HepG2 (cell line): ENCODE results near the gene TJAP1. TPM values are rescaled to one million over a fixed set of nuclear protein-coding genes. Genes with fewer than 3 reads are reported as not detected.

Source experiments
- ARNT2 ChIP-seq: sonication (generic); formaldehyde crosslinking; IDR thresholded peaks from 2 replicates; pipeline ENCODE4 v1.8.0; 2022; ENCODE audit warnings: mild to moderate bottlenecking, low read depth, missing genetic modification reagents, moderate library complexity
- ATF4 ChIP-seq, 2 experiments: fragments of 450-650 bp in 1 of 2; sonication (generic) in 1 of 2; formaldehyde crosslinking; IDR thresholded peaks; 2 replicates each; pipeline versions ENCODE4 v1.5.0 to v1.8.0; 2020 to 2022; ENCODE audit warnings: mild to moderate bottlenecking in 1 of 2, missing genetic modification reagents in 1 of 2
- CEBPB ChIP-seq: IDR thresholded peaks from 2 replicates; pipeline ENCODE4 v1.6.1; 2011; ENCODE audit warnings: low read depth, low read length, improper control_type of control experiment, borderline replicate concordance
- CEBPG ChIP-seq: IDR thresholded peaks from 2 replicates; pipeline ENCODE4 v1.6.1; 2016
- EEA1 ChIP-seq: sonication (generic); formaldehyde crosslinking; IDR thresholded peaks from 2 replicates; pipeline ENCODE4 v1.5.1; 2020; ENCODE audit warnings: mild to moderate bottlenecking, missing genetic modification reagents, borderline replicate concordance
- HBP1 ChIP-seq: IDR thresholded peaks from 2 replicates; pipeline ENCODE4 v1.6.1; 2016; ENCODE audit warnings: low read depth, control low read depth
- HINFP ChIP-seq: sonication (generic); formaldehyde crosslinking; IDR thresholded peaks from 2 replicates; pipeline ENCODE4 v1.4.0; 2020; ENCODE audit warnings: low read depth, mild to moderate bottlenecking, missing genetic modification reagents
- HMG20A ChIP-seq: IDR thresholded peaks from 2 replicates; pipeline ENCODE4 v1.6.1; 2016; ENCODE audit warnings: borderline replicate concordance
- HMGXB3 ChIP-seq: sonication (generic); formaldehyde crosslinking; IDR thresholded peaks from 2 replicates; pipeline ENCODE4 v1.4.0; 2020; ENCODE audit warnings: missing genetic modification reagents, borderline replicate concordance
- JUND ChIP-seq: sonication (generic); formaldehyde crosslinking; IDR thresholded peaks from 2 replicates; pipeline ENCODE4 v1.8.0; 2022; ENCODE audit warnings: mild to moderate bottlenecking, missing genetic modification reagents
- MAZ ChIP-seq, 2 experiments: sonication (generic) in 1 of 2; formaldehyde crosslinking in 1 of 2; IDR thresholded peaks; 2 replicates each; pipeline versions ENCODE4 v1.5.0 to v1.6.1; 2012 to 2020; ENCODE audit warnings: low read depth in 2 of 2, mild to moderate bottlenecking in 2 of 2, borderline replicate concordance in 1 of 2, improper control_type of control experiment in 1 of 2, low read length in 1 of 2, missing genetic modification reagents in 1 of 2, moderate library complexity in 1 of 2
- MEIS2 ChIP-seq: sonication (generic); formaldehyde crosslinking; IDR thresholded peaks from 2 replicates; pipeline ENCODE4 v1.9.0; 2021; ENCODE audit warnings: mild to moderate bottlenecking, missing genetic modification reagents
- REPIN1 ChIP-seq: sonication (generic); formaldehyde crosslinking; IDR thresholded peaks from 2 replicates; pipeline ENCODE4 v1.8.0; 2022; ENCODE audit warnings: missing genetic modification reagents, low read depth, mild to moderate bottlenecking, borderline replicate concordance
- SMARCE1 ChIP-seq: fragments of 450-650 bp; IDR thresholded peaks from 2 replicates; pipeline ENCODE4 v1.6.1; 2017; ENCODE audit warnings: borderline replicate concordance
- SRY ChIP-seq: sonication (generic); formaldehyde crosslinking; IDR thresholded peaks from 2 replicates; pipeline ENCODE4 v1.8.0; 2022; ENCODE audit warnings: mild to moderate bottlenecking, missing genetic modification reagents
- TAF1 ChIP-seq: sonication (generic); formaldehyde crosslinking; IDR thresholded peaks from 2 replicates; pipeline ENCODE4 v1.4.0; 2020; ENCODE audit warnings: missing genetic modification reagents
- ZBTB43 ChIP-seq: sonication (generic); formaldehyde crosslinking; conservative IDR thresholded peaks from 2 replicates; pipeline ENCODE4 v1.4.0; 2020; ENCODE audit warnings: missing genetic modification reagents
- ZFP36L1 ChIP-seq: sonication (generic); formaldehyde crosslinking; IDR thresholded peaks from 2 replicates; pipeline ENCODE4 v1.8.0; 2022; ENCODE audit warnings: mild to moderate bottlenecking, missing genetic modification reagents, moderate library complexity
- ZMYM4 ChIP-seq: sonication (generic); formaldehyde crosslinking; IDR thresholded peaks from 2 replicates; pipeline ENCODE4 v1.8.1; 2023; ENCODE audit warnings: mild to moderate bottlenecking, missing genetic modification reagents
- polyA plus RNA-seq, 8 experiments: library from polyadenylated mRNA; depleted of rRNA in 3 of 8; stranded (reverse) in 7 of 8; unstranded in 1 of 8; fragments of >200 nt; fragmentation: Illumina TruSeq in 4 of 8; extraction: Trizol in 4 of 8; gene quantifications; 2 replicates each; pipeline versions ENCODE4 v1.2.1 to v1.2.3, GENCODE V29; 2011 to 2016; ENCODE audit warnings: low read depth in 4 of 8, missing spikeins in 1 of 8, mixed read lengths in 1 of 8; ENCODE audit not compliant: insufficient read depth in 1 of 8
- total RNA-seq, 5 experiments: library from RNA; depleted of rRNA; stranded (reverse); fragments of >200 nt; fragmentation: Illumina TruSeq; extraction: Trizol; gene quantifications; 2 replicates each; pipeline ENCODE4 v1.2.3, GENCODE V29; 2016; ENCODE audit warnings: low read depth in 1 of 5

The TJAP1 gene
- total and polyA plus RNA-seq, 2 of the 13 experiments (the other 11 are each of a cell fraction or from before 2014, with no cell fraction given): 15.7 to 41.6 TPM

GRCh38 chr6:43434943-43435342 lies 42.4 kb upstream of the TJAP1 start (continued):
- TF ChIP-seq HINFP (CRISPR knock-in tag) (no peak), EEA1 (CRISPR knock-in tag) (no peak), ZBTB43 (no peak), MAZ (IDR thresholded peaks at IDR 0.05; ENCODE audit: borderline replicate concordance, low read depth, low read length) (no peak), MAZ (CRISPR knock-in tag; IDR thresholded peaks at IDR 0.05; ENCODE audit: low read depth) (no peak), REPIN1 (CRISPR knock-in tag) (no peak), HBP1 (no peak), CEBPG (peak; percentile 80), ZMYM4 (CRISPR knock-in tag) (no peak), TAF1 (CRISPR knock-in tag) (peak; percentile 4; the same call in 1 of the 2 replicates), CEBPB (peak; percentile 84; the same call in 1 of the 2 replicates), SMARCE1 (no peak), ZFP36L1 (CRISPR knock-in tag) (no peak), SRY (no peak), ATF4 (CRISPR knock-in tag; IDR thresholded peaks at IDR 0.05) (peak; percentile 73 to 89; a peak in 3 of 4 replicates), MEIS2 (CRISPR knock-in tag) (no peak), HMGXB3 (CRISPR knock-in tag) (no peak), ARNT2 (CRISPR knock-in tag) (0 out of 2 replicates have a peak, but pooled peaks have one; percentile 12), JUND (CRISPR knock-in tag) (no peak), HMG20A (no peak)
- TF ChIP-seq, all 625 proteins: peak for 6
